Lower leg skin (tissue), 3 donors: ENCODE results near the gene DPY30.
"Not testable (repeated sequence)": the region's sequence is repeated elsewhere in the genome, so short reads cannot be mapped to it uniquely, and the experiment has no call there.

Experiments used
- POLR2A ChIP-seq, 2 donors: fragments of 450-650 bp; IDR thresholded peaks; one replicate each; pipeline ENCODE4 v1.6.1; 2016 to 2017; ENCODE audit warnings: antibody characterized with exemption in 2 of 2, mild to moderate bottlenecking in 1 of 2, moderate library complexity in 1 of 2
- TF ChIP-seq, protein P1 (sequence below), 3 donors: fragments of 450-650 bp; IDR thresholded peaks; one replicate each; pipeline ENCODE4 v1.5.1; 2016; ENCODE audit warnings: antibody characterized with exemption in 3 of 3, mild to moderate bottlenecking in 3 of 3, moderate library complexity in 2 of 3

DNA sequence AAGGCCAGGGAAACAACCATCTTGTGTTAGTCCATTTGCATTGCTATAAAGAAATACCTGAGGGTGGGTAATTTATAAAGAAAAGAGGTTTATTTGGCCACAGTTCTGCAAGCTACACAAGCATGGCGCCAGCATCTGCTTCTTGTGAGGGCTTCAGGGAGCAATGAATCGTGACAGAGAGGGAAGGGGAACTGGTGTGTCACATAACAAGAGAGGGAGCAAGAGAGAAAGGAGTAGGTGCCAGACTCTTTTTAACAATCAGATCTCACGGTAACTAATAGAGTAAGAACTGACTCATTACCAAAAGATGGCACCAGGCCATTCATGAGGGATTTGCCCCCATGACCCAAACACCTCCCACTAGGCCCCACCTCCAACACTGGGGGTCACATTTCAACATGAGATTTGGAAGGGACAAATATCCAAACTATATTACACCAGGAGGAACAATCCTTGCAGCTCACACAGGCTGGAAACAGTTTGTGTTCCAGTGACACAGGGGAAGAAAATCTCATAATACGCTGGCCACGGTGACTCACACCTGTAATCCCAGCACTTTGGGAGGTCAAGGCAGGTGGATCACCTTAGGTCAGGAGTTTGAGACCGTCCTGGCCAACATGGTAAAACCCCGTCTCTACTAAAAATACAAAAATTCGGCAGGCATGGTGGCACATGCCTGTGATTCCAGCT lies 5.3 kb downstream of the DPY30 start:
- TF ChIP-seq, protein P1, sequence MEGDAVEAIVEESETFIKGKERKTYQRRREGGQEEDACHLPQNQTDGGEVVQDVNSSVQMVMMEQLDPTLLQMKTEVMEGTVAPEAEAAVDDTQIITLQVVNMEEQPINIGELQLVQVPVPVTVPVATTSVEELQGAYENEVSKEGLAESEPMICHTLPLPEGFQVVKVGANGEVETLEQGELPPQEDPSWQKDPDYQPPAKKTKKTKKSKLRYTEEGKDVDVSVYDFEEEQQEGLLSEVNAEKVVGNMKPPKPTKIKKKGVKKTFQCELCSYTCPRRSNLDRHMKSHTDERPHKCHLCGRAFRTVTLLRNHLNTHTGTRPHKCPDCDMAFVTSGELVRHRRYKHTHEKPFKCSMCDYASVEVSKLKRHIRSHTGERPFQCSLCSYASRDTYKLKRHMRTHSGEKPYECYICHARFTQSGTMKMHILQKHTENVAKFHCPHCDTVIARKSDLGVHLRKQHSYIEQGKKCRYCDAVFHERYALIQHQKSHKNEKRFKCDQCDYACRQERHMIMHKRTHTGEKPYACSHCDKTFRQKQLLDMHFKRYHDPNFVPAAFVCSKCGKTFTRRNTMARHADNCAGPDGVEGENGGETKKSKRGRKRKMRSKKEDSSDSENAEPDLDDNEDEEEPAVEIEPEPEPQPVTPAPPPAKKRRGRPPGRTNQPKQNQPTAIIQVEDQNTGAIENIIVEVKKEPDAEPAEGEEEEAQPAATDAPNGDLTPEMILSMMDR (IDR thresholded peaks at IDR 0.05) = not testable (repeated sequence)
- not testable (repeated sequence) for TF ChIP-seq POLR2A (IDR thresholded peaks at IDR 0.05)
